Suppressor macrophage (primary cell): Measurements from ENCODE around the gene PTGES.

ENCODE experiments used
- DNase-seq, 4 experiments: peaks; one replicate each; pipeline ENCODE4 v3.0.0-alpha.2; 2020 to 2022

The PTGES gene

DNA sequence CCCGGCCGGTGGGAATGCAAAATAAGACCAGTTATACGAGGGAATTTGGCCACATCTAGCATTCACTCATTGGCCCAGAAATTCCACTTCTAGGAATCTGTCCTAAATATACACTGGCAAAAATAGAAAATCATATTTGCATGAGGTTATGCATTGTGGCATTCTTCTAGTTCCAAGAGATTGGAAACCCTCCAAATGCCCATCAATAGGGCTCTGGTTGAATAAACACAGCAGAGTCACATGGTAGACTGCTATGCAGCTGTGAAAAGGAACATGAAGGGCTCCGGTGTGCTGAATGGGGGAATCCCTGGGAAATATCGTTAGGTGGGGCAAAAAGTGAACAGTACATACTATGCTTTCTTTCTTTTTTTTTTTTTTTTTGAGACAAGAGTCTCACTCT, 36.8 kb downstream of the PTGES start:
- DNase-seq: no peak

DNA sequence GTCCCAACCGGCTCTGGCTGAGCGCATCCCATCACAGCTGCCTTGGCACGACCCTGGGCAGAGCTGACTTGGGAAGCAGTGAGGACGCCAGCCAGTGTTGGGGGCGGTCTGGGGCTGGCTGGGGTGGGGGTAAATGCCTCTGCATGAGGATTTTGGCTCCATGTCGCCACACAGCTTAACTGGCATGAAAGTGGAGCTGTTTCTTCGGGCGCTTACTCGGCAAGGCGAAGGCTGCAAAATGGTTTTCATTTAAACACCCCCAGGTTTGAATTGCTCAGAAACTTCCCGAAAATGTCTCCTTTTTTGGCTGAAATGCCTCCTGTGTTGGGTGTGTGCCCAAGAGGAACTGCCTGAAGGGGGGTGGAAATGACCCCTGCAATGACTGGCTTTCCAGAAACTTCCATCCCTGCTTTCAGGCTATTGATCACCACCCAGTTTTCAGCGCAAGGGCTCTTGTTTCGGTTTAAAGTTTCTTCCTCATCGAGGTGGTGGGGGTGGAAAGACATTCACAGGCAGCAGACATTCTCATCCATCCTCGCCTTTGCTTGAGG, 38.3 kb downstream of the PTGES start:
- DNase-seq: peak; percentile 18 to 41 (median 35)

DNA sequence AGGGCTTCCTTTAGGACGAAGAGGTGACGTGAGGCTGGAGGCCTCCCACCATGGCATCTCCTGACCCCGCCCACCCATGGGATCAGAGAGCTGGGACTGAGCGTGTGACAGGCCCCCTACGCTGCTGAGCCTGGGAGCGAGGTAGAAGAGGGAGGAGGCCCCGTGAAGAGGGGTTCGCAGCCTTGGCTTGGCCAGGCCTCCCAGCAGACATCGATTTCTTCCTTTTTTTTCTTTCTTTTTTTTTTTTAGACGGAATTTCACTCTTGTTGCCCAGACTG, 39.5 kb downstream of the PTGES start:
- DNase-seq: no peak

DNA sequence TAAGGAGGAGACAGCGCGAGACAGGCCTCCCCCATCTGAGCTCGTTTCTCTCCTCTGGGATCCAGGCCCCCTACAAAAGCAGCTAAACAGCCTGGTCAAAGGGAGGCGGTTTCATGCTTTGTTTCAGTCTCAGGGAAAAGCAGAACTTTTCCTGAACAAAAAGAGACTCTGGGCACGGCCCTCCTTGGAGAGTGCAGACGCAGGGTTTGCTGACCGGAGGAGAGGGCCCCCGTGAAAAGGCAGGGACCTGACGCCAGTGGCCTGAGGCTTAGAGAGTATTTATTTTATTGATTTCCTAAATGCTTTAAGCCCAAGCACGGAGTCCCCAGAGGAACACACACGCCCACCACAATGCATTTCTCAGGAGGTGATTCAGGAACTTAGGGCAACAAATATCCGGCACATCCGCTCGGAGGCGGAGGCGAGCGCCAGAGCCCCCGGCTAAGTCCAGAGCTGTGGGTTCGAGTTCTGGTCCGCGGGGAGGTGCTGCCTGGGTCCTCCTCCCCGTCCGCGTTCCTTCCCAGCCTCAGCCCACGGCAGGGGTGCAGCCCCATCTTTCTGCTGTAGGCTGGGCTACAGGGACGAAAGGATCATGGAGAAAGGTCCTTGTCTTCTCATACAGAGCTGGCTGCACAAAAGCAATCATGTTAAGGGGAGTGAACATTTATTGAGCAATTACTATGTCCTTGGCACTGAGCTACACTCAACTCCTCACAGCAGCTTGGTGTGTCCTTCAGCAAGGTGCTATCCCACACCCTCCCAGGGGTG, 40.0 kb downstream of the PTGES start:
- DNase-seq: peak; percentile 47 to 65 (median 62)

DNA sequence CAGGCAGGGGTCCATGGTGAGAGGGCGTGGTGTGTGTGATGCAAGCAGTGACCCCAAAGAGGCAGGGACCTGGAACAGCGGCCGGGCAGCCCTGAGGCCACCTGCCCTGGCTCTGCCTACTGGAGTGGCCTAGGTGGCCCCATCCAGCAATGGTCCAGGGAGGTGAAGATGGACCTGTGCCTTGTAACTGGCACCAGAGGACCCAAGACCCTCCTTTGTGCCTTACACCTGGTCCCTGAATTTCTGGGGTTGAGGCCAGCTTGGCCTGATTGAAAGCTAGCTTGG, 42.7 kb downstream of the PTGES start:
- DNase-seq: no peak

DNA sequence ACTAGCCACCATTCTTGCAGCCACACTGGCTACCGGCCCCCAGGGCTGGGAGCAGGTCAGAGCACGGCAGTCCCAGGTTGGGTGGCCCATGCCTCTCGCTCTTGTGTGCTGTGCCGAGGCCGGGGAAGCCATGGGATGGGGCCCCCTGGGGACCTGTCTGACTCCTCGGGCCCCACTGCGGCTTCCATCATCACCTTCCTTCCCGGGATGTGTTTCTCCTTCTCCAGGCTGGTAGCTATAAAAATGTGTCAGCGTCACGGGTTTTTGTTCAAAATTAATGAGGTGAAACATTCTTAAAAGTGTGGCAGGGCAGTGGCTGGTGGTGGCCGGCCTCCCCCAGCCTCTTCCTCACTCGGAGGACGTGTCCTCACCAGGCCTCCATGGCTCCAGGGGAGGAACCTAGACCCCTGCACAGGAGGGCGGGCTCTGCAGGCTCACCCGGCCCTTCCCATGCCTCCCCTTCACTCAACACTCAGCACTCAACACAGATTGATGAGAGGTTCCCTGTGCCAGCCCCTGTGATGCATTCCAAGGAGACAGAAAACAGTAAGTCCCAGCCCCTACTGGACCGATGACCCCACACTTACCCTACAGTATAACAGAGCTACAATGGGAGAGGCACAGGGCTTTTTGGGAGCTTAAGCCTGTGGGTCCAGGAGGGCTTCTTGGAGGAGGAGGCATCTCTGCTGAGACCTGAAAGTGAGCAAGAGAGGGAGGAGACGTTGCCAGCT, 43.2 kb downstream of the PTGES start:
- DNase-seq: no peak

DNA sequence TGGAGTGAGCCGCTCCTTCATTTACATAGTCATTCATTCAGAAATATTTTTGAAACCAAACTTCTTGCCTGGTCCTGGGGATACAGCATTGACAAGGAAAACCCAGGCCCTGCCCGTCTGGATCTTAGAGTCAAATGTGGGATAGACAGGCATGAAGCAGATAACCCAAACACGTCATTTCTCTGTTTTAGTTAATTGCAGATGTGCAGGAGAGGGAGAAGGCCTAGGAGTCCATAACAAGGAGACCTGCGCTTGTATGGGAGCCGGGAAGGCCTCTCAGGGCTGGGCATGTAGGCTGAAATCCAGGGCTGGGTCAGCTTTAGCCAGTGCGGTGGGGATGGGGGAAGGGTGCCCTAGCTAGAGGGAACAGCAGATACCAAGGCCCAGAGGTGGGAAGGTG, 44.0 kb downstream of the PTGES start:
- no peak for DNase-seq

DNA sequence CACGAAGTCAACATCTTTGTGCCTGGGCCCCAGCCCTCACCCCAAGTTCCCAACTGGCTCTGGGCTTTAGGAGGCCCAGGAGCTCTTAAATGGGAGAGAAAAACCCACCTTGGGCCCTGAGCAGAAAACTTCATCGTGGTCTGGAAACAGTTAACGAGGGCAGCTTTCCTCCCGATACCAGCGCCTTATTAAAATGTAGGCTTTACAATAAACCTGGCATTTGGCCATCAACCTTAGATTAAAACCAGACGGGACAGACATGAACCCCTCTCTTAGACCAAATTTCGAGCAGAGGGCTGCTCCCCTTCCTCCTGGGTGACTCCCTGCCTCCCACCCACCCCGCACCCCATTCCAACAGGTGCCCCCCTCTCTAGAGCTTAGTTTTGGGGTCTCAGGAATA, 48.0 kb downstream of the PTGES start:
- no peak for DNase-seq

DNA sequence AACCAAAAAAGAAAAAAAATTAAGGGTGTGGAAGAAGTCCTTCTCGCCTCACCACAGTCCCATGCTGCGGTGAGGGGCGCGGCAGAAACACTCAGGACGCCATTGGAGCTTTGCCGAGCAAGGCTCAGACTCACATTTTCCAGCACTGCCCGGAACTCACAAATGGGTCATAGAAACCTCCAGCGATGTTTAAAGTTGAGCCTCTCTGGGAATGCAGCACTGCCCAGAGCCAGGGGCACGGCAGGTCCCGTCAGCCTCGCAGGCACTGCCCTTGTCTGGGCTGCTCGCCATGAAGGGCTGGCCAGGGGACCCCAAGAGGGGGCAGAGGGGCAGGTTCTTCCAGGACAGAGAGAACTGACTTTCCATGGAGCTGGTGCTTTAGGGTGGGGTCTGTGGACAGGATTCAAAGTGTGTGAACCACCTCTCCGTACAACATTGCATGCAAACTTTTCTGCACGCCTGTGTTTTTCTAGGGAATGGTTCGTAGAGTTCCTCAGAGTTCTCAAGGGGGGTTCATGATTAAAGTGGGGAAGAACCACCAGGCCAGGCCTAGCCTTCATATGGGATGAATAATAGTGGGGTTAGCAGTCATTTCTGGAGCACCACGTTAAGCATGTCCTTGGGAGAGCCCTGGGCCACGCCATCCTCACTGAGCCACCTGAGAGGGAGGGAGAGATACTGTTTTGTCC, 49.0 kb downstream of the PTGES start:
- no peak for DNase-seq

DNA sequence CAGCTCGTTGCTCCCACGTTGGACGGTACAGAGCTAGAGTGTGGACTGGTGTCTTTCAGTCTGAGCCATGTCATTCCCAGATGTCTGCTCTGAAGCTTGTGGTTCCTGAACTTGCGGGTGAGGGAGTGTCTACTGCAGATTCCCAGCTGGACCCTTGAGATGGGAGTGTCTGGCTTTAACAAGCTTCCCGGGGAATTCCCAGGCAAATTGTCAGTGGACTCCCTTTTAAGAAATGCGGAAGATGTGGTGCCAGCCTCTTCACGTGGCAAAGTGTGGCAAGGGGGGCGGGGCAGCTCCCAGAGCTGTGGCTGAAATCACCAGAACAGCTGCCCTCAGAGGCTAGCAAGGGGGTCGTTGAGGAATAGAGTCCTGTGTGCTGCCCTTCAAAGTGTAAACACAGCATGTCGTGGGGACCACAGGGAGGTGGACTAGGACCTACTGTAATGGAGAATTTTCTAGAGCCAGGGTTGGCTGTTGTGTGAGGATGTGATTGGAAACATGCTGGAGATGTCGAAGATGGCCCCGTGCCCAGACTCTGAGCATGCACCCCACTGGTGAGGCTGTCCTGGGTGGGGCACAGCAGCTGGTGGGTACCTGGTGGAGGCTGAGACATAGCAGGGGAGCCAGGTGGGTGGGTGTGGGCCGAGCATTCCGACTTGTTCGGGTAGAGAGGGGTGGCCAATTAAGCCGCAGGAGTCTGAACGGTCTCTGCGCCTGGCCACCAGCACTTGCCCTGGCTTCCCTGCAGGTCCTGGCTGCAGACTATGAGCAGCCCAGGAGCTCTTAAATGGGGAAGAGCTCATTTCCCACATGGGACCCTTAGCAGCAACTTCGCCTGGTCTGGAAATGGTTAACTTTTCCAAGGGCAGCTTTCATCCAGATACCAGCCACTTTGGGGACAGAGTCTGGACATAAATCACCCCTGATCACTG, 50.0 kb downstream of the PTGES start:
- peak; percentile 12 to 45 (median 21) for DNase-seq

DNA sequence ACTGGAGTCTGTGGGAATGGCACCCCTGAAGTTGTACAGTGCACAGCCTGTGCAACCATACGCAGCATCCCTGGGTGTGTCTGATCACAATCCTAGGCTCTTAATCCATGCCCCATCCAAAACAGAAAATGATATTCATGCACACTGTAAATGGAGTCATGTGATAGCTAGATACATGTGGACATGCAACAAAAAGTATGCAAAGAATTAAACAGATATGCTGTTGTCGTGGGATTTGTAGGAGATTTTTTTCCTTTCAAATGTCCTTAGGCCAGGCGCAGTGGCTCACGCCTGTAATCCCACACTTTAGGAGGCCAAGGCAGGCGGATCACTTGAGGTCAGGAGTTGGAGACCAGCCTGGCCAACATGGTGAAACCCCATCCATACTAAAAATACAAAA, 51.3 kb downstream of the PTGES start:
- DNase-seq: no peak

DNA sequence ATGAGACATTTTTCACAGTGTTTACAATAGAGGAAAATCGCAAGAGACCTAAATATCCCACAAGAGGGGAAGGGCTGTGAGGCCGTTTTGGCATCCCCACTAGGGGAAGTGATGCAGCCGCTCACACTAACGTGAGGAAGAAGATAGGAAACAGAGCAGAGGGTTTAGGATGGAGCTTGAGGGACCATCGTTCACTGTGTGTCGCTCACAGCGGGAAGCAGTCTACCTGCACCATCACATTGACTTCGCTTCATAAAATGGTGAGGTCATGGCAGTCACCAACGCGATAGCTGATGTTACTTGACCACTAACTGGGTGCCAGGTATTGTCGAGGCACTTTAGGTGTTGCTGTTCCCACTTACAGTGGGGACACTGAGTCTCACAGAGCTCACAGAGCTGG, 51.8 kb downstream of the PTGES start:
- no peak for DNase-seq

DNA sequence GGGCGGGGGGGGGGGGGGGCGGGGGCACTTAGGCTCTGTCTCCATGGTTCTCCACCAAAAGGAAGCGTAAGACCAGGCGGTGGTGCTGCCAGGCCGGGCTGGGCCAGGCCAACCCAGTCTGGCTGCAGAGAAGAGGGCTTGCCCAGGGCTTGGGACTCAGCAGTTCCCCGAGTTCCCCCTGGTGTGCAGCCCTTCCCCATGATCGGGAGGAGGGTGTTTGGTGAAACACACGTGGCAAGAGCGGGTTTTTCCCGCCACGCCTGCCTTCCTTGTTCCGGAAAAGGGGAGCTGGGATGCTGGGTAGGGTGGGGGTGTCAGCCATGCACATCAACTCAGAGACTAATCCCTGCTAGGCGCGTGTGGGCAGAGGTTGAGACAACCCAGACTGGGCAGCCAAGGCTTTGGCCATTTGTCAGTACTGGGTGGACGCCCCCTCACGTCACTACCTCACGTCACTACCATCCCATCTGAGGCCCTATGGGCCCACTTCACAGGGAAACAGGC, 54.5 kb downstream of the PTGES start:
- peak in 1 of 4 experiments; percentile 15 for DNase-seq

DNA sequence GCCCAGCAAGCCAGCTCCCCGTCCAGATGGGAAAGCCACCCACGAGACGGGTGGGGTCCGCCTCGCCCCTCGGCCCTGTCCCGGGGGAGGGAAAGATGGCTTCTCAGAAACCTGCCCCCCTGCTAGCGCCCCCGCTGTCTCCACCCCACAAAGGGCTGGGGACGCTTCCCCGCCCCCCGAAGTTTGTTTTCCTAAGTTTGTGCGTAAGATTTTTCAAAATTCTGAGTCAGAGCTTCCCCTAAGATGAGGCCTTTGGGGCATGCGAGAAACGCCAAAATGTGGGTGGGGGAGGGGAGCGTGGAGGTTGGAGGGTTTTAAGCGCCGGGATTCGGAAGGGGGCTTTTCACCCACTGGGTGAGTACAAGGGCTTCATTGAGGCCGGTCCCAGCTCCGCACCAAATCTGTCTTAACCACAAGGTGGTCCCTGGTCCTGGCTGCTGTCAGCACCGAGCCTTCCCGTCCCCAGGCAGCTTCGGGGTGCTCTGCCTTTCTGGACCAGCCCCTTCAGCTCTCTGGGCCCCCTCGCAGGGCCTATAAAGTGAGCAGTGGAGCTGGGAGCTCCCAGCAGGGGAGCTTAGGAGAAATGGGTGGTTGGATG, 55.1 kb downstream of the PTGES start:
- no peak for DNase-seq

DNA sequence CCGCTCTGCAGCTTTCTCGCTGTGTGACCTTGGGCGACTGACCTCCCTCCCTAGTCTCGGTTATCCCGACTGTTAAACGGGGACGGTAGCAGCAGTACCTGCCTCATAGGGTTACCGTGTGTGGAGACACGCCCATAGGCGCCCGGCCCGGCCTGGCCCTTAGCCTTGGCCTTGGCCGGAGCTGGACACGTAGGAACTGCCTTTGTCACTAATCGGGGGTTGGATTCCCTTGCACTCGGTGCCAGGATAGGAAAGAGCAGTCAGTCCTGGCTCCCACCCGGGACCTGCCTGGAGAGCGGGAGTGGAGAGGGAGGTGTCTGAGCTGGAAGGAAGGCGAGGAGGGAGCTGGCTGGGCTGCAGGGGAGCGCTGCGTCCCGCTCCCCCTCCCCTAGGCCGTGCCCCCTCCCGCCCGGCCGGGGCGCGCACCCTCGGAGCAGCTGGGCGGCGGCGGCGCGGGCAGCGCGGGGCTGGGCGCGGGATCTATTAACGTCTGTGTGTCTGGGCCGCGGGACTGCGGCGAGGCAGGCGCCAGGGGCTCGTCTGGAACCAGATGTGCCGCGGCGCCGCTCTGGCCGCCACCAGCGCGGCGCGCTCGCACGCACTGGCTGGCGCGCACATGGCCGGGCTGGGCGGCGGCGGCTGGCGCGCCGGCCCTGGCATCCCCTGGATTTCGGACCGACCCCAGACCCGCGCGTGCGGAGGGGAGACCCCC, 55.7 kb downstream of the PTGES start:
- DNase-seq: peak in 1 of 4 experiments; percentile 27

DNA sequence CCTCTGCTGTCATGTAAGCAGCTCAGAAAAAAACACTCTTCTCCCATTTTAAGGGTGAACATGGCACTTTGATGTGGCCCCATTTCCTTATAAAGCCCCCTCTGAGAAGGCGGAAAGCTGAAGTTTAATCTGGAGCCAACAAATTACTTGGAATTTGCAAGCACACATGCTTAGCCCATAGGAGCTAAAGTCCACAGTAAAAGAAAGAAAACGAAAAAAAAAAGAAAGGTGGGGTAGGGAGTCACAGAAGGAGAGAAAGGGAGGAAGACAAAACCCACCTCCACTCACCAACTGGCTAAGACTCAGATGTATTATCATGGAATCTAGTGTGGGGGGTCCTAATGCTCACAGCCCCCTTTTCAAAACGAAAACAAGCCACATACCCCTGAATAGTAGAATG, 57.0 kb downstream of the PTGES start:
- DNase-seq: no peak

DNA sequence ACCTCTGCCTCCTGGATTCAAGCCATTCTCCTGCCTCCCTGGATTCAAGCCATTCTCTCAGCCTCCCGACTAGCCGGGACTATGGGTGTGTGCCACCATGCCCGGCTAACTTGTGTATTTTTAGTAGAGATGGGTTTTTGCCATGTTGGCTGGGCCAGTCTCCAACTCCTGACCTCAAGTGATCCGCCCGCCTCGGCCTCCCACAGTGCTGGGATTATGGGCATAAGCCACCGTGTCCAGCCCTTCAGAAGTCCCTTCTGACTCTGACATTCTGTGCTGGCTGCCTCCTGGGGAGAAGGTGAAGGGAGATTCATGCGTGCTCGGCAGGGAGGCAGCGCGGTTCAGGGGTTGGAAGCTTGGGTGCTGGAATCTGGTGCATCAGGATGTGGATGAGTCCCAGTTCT, 58.6 kb downstream of the PTGES start:
- no peak for DNase-seq

DNA sequence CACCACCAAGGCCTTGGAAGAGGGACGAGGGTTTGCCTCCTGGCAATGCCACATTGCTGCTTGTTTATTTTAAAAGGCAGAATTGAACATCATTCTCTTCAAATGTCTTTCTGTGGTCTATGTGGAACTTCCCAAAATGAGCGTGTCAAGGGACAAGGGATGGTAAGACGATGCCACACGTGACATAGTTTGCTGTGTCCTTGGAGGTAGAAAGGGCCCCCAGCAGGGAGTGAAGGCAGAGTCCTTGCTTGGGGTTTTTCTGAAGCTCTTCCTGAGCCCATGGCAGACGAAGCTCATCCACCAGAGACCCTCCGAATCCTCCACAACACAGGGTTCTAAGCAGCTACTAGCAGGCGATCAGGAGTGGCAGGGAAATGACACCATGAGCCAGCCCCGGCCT, 59.1 kb downstream of the PTGES start:
- no peak for DNase-seq

DNA sequence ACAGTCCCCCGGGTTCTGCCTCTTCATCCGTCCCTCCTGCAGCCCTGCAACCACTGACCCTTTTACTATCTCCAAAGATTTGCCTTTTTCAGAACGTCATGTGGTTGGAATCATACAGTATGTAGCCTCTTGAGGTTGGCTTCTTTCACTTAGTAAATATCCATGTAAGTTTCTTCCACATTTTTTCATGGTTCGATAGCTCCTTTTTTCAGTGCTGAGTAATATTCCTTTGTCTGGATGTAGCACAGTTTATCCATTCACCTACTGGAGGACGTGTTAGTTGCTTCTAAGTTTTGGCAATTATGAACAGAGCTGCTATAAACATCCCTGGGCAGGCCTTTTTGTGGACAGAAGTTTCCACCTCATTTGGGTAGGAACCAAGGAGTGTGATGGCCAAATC, 60.3 kb downstream of the PTGES start:
- no peak for DNase-seq
